HEK293 (cell line): ENCODE results near the gene SULF2.

Source experiments
- CTCF ChIP-seq: fragments of 450-650 bp; formaldehyde crosslinking; IDR thresholded peaks from 2 replicates; pipeline ENCODE4 v1.5.1; 2016; ENCODE audit warnings: missing biosample characterization, missing genetic modification characterization
- ZNF488 ChIP-seq: fragments of 450-650 bp; formaldehyde crosslinking; IDR thresholded peaks from 2 replicates; pipeline ENCODE4 v1.5.1; 2016; ENCODE audit warnings: missing biosample characterization, missing genetic modification characterization

- TF ChIP-seq ZNF488 (tag by site-specific recombination) (no peak), CTCF (tag by site-specific recombination) (no peak)
Measured at GRCh38 chr20:47818466-47818865, 33.2 kb upstream of the SULF2 start.
